Hindlimb muscle (tissue), 1 donor: ENCODE data around the gene TNFRSF1A. TPM values are rescaled to one million over a fixed set of nuclear protein-coding genes. Genes with fewer than 3 reads are reported as not detected.

Experiments used
- DNase-seq: peaks from one replicate; pipeline ENCODE4 v3.0.0-alpha.2; 2013
- polyA plus RNA-seq: library from polyadenylated mRNA; unstranded; fragments of 120-200 nt; gene quantifications from one replicate; pipeline ENCODE4 v1.2.1, GENCODE V29; 2013; ENCODE audit not compliant: insufficient read length

The TNFRSF1A gene
- polyA plus RNA-seq, 1 donor: 86.3 TPM

DNA sequence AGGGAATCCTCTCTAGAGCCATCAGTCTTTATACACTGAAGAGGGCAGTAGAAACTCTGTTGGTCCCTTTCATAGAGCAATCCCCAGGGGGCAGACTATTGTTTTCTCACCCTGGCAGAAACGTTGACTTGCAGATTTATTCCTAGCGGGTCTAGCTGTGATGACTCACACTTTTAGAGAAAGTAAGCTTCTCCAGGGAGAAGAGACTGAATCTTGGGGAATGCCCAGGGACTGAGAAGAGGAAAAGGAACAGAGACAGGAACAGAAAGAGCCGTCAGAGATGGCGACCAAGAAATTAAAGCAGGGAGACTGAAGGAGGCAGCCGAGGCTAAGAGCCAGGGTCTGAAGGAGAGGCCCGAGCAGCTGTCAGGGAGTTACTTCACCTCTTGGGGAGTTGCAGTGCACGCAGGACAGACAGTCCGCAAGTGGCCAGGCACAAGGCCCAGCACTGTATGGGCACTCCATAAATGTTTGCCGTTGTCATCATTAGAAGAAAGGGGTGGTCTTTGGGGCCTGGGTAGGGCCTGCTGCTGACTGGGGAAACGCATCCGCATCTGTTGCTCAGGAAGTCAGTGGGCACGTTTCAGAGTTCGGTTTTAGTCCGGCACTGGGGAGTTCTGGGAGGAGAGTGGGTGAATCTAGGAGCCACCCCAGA is 18.4 kb downstream of the TNFRSF1A start:
- peak; percentile 66 for DNase-seq

DNA sequence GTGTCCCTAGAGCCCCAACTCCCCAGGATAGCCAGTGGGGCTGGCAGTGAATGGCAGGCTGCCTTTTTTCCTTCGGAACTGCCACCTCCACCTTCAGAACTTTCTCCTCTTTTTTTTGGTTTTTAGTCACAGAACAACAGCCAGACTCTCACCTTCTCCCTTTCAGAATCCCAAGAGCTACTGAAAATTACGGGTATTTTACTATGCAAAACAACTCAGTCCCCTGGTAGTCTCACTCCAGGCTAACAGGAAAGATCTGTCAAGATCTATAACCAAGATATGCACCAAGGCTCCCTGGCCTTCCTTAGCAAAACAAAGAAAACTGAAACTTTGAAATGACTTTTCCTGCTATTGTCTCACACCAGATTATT is 18.9 kb downstream of the TNFRSF1A start:
- DNase-seq: no peak

DNA sequence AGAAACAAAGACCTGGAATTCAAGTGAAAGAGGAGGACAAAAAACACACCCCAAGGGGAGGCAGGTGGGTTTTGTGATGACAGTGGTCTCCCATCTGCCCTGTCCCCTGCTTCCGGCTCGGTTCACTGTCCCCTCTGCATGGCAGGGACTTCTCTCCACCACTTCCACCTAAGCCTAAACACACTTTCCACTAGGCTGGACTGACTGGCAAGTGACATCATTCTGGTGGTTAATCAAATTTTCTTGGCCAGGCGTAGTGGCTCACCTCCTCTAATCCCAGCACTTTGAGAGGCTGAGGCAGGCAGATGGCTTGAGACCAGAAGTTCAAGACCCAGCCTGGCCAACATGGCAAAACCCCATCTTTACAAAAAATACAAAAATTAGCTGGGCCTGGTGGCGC is 19.5 kb downstream of the TNFRSF1A start:
- DNase-seq: no peak

DNA sequence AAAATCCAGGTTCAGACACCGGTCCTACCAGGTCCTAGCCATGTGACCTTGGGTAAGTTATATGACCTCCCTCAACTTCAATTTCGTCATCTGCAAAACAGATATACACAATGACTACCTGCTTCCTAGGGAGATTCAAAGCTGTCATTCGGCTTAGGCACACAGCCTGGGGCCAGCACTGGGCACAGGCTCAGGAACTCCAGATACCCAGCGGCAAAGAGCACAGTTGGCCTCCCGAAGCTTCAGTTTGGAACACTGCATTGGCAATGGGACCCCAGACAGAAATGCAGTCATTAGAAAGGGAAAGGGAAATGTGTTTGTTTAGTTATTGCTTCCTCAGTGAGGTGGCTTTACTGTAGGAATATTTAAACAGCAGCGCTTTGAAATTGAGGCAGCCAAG is 20.0 kb downstream of the TNFRSF1A start:
- DNase-seq: no peak

DNA sequence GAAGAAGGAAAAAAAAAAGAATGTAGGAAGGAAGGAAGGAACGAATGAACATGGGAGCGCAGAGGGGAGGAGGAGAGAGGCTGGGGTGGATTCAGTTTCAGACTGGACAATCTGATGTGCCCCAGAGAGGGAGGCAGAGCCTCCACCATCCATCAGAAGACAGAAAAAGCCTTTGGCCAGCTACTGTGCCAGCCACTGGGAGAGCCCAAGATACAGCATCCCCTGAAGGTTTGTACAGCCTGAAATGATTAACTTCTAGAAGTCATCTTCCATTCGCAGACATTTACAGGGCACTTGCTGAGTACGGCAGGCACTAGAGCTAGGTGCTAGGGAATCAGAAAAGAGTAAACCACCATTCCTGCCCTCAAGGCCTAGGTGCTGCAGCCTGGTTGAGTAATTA is 22.4 kb downstream of the TNFRSF1A start:
- DNase-seq: no peak

DNA sequence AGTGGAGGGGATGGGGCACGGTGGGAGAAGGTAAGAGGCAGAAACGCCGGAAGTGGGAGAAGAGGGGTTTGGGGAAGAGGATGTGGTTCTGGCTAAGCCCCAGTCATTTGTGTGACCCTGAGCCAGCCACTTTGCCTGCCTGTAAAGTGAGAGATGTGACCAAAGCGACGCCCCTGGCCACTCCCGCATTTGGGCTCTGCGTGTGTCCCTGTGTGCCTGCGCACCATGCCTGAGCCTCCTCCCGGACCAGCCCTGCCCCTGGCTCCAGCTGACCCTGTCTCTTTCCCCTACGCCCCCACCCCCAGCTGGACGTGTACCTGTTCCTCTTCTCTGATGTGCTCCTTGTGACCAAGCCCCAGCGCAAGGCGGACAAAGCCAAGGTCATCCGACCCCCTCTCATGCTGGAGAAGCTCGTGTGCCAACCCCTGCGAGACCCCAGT is 23.4 kb downstream of the TNFRSF1A start:
- no peak for DNase-seq

DNA sequence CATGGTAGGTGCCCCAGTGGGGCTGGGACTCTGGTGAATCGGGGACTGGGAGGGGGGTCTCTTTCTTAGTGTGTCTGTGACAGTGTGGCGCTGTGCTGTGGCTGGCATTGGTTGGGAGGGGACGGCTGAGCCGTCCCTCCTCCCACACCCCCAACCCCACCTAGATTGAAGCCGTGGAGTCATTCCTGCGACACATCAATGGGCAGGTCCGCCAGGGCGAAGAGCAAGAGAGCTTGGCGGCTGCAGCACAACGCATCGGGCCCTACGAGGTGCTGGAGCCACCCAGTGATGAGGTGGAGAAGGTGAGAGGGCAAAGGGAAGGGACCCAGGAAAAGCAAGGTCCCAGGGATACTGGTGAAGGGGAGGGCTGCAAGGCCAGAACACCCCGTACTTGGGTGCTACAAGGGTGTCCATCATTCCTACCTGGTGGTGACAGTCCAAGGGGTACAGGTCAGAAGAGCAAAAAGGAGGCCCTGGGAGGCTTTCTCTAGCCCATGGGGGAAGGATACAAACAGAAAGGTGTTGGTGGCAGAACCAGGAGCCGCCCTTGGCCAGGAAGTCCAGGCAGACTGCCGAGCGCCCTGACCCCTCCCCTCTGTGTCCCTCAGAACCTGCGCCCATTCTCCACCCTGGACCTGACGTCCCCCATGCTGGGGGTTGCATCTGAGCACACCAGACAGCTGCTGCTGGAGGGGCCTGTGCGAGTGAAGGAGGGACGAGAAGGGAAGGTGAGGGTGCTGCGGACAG is 24.0 kb downstream of the TNFRSF1A start:
- no peak for DNase-seq

DNA sequence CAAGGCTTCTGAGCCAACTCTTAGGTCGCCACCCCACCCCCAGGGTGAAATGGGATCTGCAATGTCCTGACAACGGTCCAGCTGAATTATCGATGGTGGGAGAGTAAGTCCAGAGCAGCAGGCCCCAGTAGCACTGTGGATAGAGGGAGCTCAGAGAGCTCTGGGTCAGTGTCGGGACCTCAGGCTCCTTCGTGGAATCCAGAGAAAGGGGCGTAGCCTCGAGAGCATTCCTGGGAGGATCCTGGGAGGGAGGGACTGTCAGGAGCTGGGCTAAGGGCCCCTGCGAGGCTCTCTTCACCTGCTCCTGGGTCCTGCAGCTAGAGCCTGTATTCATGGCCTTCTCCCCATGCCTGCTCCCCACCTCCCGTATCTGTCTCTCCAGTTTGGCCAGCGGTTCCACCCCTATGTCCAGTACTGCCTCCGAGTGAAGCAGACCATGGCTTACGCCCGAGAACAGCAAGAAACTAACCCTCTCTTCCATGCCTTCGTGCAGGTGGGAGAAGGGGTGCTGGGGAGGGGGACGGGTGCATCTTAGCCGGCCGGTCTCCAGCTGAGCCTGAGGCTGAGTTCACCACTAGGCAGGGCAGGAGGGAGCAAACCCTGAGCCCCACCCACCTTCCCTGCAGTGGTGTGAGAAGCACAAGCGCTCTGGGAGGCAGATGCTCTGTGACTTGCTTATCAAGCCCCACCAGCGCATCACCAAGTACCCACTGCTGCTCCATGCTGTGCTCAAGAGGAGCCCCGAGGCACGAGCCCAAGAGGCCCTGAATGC is 24.8 kb downstream of the TNFRSF1A start:
- DNase-seq: no peak

DNA sequence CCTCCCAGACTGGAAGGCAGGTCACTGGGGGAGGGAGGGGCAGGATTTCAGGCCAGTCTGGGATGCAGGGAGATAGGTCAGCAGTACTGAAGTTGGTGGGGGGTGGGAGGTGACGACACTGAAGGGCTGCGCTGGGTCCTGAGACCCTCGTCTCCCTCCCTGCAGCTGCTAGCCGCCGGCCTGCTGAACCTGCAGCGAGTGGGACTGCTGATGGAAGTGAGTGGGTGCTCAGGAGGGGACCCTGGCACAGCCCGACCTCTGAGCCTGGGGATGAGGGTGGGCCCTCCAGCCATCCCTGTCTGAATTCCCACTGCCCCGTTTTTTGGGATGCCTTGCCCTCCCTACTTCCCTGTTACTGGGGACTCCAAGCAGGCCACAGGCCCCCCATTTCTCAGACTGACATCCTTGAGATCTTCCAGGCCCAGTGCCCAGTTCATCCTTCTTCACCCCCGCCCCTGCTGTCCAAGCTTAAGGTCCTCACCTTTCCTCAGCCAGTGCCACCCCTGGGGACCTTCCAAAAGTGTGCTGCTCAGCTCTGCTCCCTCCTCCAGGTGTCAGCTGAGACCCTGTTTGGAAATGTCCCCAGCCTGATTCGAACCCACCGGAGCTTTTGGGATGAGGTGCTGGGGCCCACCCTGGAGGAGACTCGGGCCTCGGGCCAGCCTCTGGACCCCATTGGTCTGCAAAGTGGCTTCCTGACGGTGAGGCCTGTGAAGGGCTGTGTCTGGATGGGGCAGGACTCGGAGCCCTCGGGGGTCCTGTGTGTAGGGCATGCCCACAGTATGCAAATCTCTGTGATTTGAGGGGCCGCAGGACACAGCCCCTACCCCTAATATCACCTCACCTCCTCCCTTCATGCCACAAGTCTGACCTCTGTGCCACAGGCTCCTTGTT is 25.9 kb downstream of the TNFRSF1A start:
- DNase-seq: no peak

DNA sequence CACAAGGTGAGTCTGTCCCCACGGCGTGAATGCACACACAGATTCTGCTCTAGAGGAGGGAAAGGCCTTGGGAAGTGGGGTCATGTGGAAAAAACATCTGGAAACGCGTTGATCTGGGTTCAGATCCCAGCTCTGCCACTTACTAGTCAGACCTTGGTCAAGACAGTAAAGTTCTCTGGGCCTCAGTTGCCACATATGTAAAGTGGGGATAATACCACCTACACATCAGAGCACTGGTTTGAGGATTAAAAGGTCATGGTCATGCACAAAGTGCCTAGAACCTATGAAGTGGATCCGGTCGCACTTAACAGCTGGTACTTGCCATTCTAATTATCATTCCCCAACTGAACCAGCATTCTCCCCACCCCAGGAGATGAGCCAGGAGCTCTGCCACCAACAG is 26.7 kb downstream of the TNFRSF1A start:
- DNase-seq: no peak

DNA sequence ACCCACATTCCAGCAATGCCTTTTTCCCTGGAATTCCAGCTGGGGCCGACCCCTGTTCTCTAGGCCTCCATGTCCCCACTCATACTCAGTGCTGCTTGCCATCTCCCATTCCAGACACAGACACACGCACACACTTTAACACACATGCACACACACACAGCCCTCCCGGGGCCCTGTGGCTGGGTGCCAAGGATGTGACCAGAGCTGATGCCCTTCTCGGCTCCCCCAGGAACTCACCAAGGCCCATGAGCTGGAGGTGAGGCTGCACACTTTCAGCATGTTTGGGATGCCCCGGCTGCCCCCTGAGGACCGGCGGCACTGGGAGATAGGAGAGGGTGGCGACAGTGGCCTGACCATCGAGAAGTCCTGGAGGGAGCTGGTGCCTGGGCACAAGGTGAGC is 27.1 kb downstream of the TNFRSF1A start:
- DNase-seq: no peak

DNA sequence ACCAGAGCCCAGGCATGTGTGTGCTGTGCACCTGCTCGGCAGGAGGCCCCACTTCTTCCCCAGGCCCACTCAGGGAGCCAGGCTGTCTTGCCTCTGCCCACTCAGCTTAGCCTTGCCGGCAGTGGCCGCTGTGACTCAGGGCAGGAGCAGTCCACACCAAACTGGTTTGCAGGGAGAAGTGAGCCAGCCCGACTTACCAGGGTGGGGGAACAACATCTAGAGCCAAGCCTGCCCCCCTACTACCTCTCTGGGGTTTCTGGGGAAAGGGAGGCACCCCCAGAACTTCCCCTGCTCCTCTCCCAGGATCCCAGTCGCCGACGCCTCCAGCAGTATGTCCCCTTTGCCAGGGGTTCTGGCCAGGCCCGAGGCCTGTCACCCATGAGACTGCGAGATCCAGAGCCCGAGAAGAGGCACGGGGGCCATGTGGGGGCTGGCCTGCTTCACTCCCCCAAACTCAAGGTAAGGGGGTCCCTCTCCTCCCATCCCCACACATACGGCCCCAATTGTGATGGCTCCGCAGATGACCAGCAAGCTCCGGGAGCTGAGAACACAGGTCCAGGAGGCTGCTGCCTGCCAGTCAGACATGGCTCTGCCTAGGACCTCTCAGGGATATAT is 28.4 kb downstream of the TNFRSF1A start:
- DNase-seq: no peak

DNA sequence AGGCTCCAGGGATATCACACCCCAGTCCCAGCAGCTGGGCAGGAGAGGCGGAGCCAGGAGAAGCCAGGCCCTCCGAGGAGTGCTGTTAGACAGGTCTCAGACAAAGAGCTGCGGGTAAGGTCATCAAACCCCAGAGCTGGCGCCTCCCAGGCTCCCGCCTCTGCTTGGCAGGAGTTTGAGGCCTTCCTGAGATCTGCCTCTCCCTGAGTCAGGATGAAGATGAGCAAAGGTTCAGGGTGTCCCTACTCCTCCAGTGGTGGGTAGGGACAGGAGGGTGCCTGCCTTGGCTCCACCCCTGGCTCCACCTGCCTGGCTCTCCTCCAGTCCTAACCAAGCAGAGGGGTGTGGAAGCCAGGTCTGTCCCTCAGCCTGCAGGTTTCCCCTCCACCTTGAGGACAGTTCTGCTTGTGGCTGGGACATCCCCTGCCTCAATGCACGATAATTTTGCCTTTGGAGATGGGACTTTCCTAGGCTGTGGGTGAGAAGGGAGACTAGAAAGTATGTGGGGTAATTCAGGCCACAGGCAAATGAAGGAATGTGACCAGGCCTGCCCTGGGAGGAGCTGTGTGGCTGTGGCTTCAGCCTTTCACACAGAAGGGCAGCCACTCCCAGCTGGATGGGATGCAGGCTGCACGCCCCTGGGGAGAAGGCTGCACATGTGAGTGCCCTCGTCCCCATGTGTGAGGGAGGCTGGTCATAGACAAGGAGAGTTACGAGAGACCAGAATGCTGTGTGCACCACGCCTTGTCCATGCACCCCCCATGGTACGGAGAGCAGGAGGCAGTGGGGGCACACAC is 29.1 kb downstream of the TNFRSF1A start:
- DNase-seq: no peak

DNA sequence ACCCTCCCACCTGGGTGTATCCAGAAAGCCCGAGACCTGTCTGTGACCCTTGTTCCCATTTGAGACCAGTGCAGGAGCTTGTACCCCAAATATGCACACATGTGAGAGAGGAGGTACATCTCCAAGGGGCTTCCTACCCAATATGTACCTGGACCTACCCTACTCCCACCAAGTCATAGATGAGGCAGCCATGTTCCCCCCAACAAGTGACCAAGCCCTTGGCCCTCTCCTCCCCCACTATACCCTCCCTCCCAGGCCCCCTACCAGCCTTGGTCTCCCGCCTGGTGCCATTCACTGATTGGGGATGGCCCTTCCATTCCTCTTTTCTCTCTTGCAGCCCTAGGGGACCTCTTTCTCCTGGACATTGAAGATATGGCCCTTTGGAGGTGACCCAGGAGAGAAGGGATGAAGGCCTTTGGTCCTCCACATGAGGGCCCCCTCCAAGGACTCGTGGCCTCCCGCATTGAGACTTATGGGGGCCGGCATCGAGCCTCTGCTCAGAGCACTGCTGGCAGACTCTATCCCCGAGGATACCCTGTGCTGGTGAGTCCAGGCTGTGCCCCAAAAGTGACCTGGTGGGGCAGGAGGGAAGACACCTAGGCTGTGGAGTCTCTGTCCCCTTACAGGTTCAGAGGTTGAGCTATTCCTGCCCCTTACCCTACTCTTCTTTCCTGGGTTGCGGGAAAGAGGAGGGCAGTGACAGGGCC is 29.9 kb downstream of the TNFRSF1A start:
- no peak for DNase-seq

DNA sequence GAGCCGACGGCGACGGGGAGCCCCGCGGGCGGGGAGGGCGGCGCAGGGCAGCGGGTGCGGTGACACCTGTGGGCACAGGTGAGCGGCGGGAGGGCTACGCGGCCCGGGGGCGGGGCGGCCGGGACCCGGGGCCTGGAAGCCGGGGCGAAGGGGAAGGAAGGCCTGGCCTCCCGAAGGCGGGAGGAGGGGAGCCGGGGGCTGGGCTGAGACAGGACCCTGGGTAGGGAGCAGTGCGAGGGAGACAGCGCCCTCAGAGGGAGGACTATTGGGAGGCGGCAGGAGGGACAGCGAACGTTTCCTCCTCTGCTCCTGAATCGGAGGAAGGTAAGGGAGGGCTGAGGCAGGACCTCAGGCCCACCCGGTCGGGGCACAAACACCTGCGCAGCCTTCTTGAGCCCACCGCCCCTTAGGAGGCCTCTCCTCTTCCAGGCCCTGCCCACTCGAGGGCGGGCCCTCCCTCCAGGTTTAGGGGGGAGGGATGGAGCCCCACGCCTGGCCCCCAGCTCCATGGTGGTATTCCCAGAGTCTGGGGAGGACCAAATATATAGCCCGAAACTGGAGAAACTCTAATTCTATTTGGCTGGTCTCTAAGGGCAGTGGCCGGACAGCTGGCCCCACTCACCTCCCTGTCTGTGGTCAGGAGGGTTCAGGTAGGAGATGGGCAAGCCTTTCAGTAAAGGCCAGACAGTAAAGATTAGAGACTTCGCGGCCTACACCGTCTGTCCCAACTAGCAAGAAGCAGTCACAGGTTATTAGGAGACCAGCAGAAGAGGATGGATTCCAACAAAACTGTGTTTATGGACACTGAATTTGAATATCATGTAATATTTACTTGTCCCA is 30.9 kb downstream of the TNFRSF1A start:
- no peak for DNase-seq

DNA sequence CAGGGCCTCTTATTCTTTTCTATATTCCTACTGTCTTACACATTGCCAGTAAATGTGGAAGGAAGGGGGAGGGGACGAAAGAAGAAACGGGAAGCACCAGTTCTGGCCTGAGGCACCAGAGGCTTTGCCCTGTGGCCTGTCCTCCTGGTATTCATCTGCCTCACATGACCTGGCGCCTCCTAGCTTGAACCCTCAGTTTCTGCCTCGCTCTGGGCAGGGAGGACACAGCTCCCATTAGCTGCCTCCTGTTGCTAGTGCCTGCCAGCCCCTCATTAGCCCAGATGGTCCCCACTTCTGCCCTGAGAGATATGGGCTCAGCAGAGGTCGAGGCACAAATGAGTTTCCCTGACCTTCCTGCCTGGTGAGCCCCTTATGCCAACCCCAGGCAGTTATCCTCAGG is 34.3 kb downstream of the TNFRSF1A start:
- no peak for DNase-seq

DNA sequence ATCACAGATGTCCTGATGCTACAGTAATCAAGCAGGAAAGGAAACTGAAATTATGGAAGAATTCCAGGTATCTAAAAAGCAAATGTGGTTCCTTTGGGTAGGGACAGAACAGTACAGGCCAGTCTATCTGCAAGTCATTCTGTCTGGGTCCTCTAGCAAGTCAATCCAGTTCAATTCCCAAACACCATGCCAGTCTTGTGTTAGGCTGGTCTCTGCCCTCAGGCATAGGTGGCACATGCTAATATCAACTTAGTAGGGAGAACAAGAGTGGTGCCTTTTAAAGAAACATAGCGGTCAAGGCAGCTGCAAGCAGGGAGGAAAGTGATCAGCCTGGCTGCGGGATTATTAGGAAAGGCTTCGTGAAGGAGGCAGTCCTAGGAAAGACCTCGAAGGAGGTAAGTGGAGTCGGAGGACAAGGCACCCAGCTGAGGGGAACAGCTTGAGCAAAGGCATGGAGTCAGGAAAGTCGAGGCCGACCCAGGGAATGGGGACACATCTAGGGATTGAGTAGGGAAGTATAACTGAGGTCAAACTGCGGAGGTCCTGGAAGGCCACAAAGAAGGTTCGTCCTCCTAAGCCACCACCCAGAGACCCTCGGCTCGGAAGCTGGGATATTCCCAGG is 35.2 kb downstream of the TNFRSF1A start:
- DNase-seq: no peak

DNA sequence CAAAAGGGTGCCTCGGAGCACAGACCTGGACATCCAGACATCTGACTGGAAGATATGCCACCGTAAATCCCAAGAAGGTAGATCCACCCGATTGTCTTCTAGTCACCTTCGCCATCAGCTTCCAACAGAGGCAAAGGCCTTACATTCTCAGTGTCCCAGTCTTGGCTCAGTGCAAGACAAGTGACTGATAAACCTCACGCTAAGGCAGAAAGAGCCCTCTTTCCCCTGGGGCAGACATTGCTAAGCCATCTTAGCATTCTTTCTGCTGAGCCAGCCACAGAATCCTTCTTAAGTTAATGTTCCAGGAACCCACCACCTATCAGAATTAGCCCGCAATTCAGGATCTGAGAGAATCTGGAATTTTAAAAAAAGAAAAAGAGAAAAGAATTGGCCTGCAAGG is 35.7 kb downstream of the TNFRSF1A start:
- DNase-seq: no peak

DNA sequence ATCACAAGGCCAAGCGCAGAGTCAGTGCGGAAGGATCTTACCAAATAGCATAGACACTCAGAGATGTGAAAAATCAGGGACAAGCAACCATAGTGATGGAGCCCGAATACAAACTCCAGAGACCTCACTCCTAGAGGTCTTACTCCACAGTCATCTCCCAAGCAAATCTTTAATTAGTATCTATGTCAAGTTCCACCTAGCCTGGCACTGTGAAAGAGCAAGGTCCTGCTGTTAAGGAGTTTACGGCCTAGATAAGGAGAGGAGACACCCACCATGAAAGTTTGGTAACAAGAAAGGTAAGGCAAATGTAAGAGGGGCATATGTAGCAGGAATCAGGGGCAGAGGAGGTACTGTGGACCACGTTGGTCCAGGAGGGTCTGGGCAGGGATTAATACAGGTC is 38.8 kb downstream of the TNFRSF1A start:
- no peak for DNase-seq
